ENCODE results near the gene CCT6A.
"Not testable (repeated sequence)": the region's sequence is repeated elsewhere in the genome, so short reads cannot be mapped to it uniquely, and the experiment has no call there.

Gene CCT6A

DNA sequence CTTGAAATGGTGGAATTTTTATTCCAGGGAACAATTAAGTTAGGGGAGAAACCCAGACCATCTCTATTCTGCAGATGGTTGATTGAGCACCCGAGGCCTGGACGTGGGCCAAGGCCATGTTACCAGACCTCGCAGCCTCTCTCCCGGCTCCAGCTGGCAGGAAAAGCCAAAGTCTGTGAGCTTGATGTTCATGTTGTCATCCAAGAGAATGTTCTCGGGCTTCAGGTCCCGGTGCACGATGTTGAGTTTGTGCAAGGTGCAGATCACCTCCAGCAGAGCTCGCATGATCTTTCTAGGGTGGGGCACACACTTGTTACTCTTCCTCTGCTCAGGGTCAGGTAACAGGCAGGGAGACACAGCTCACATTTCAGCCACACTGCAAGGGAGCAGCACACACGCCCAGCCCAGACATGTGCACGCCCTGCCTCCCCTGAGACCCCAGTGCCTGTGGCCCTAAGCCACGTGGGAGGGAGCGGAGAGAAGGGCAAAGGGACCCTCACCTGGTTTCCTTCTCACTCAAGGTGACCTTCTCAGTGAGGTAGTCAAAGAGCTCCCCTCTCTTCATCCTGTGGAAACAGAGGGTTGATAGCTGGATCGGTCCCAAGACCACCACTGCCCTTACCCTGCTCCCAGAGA, 31.7 kb downstream of the CCT6A start:
- Mint-ChIP-seq H3K36me3 (ENCODE audit: low read depth) (peaks cover 24% of the 10 kb centered on the region), H3K4me1 (peaks cover 29% of the 10 kb centered on the region), H3K4me3 (peak overlapping the region in 1 of 3 experiments; percentile 2), H3K27me3 (ENCODE audit: low read depth) (no peaks in the 10 kb centered on the region), H3K27ac (peak overlapping the region in 2 of 3 experiments; percentile 60 to 79), H3K9me3 (no peaks in the 10 kb centered on the region)
- TF ChIP-seq, protein P1, sequence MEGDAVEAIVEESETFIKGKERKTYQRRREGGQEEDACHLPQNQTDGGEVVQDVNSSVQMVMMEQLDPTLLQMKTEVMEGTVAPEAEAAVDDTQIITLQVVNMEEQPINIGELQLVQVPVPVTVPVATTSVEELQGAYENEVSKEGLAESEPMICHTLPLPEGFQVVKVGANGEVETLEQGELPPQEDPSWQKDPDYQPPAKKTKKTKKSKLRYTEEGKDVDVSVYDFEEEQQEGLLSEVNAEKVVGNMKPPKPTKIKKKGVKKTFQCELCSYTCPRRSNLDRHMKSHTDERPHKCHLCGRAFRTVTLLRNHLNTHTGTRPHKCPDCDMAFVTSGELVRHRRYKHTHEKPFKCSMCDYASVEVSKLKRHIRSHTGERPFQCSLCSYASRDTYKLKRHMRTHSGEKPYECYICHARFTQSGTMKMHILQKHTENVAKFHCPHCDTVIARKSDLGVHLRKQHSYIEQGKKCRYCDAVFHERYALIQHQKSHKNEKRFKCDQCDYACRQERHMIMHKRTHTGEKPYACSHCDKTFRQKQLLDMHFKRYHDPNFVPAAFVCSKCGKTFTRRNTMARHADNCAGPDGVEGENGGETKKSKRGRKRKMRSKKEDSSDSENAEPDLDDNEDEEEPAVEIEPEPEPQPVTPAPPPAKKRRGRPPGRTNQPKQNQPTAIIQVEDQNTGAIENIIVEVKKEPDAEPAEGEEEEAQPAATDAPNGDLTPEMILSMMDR (IDR thresholded peaks at IDR 0.05; ENCODE audit: unreplicated experiment in 3 of 3): no peak

DNA sequence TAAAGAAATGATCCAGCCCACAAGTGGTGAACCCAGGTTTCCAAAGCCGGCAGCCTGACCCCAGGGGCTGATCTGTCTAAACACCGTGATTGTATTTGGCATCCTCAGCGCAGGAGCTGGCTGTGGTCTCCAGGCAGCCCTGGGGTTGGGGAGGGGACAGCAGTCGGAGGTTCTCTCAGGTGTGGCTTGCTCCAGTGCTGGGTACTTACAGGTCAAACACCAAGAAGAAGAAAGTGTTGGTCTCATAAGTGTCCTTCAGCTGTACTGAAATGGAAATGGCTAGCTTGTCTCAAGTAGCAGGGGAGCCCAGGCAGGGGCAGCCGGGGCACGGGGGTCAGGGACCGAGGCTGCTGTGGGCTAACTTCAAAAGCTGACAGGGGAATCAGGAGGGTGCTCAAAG, 35.2 kb downstream of the CCT6A start:
- Mint-ChIP-seq H3K4me1 (peaks cover 18% of the 10 kb centered on the region), H3K4me3 (no peak overlapping the region), H3K27me3 (ENCODE audit: low read depth) (no peaks in the 10 kb centered on the region)

DNA sequence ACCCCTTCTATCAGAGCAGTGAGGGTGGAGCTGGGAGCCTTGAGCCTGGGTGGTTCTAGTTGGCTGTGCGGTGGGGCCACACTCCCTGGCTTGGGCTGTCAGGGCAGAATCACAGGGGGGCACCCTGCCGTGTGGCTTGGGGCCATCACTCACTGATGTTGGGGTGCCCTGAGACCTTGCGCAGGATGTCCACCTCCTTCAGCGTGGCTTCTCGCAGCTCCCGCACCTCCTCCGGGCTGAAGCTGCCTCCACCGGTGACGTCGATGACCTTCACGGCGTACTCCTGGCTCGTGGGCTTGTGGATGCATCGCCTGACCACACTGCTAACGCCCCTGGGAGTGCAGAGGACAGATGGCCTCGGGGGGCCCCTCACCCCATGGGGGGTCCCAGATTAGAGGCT, 35.9 kb downstream of the CCT6A start:
- Mint-ChIP-seq H3K27ac (no peak overlapping the region), H3K4me3 (no peak overlapping the region), H3K4me1 (peaks cover 20% of the 10 kb centered on the region), H3K36me3 (ENCODE audit: low read depth) (peaks cover 11% of the 10 kb centered on the region), H3K27me3 (ENCODE audit: low read depth) (no peaks in the 10 kb centered on the region), H3K9me3 (no peaks in the 10 kb centered on the region)
- TF ChIP-seq, protein P1 (IDR thresholded peaks at IDR 0.05; ENCODE audit: unreplicated experiment in 3 of 3): no peak

More for the DNA sequence above, 35.2 kb downstream of the CCT6A start:
- H3K9me3 Mint-ChIP-seq: no peaks in the 10 kb centered on the region
- peaks cover 11% of the 10 kb centered on the region for H3K36me3 Mint-ChIP-seq (ENCODE audit: low read depth)
- H3K27ac Mint-ChIP-seq: no peak overlapping the region
- TF ChIP-seq, protein P1 (IDR thresholded peaks at IDR 0.05; ENCODE audit: unreplicated experiment in 3 of 3): no peak

DNA sequence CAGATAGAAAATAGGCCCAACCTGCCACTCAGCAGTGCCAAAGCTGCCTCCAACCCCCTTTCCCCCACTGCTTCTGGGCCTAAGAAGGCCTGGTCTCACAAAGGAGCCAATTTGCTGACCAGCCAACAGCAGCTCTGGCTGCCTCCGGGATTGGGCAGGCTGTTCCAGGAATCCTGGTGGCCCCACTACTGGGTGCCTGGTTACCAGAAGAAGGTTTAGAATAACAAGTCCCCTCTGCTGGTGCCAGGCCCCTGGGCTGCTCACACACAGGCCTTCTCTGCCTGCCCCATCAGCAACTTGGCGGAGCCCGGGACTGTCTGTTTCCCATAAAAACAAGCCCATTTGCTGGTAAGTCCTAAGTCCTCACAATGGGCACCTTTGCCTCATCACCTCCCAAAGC, 40.0 kb downstream of the CCT6A start:
- Mint-ChIP-seq H3K27me3 (ENCODE audit: low read depth) (no peaks in the 10 kb centered on the region), H3K36me3 (ENCODE audit: low read depth) (peaks cover 4% of the 10 kb centered on the region), H3K4me3 (no peak overlapping the region), H3K9me3 (no peaks in the 10 kb centered on the region), H3K4me1 (peaks cover 10% of the 10 kb centered on the region), H3K27ac (no peak overlapping the region)
- TF ChIP-seq, protein P1 (IDR thresholded peaks at IDR 0.05; ENCODE audit: unreplicated experiment in 3 of 3): no peak

DNA sequence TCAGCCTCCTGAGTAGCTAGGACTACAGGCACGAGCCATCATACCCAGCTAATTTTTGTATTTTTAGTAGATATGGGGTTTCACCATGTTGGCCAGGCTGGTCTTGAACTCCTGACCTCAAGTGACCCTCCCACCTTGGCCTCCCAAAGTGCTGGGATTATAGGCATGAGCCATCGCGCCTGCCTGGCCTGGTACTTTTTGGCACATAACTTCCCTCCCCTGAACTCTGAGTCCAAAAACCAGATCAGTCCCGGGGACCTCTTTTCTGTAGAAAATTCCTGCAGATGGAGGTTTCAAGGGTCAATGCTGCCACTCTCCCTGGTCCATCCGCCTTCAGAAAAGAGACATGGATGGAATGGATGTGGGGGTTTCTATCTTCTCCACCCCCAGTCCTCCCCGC, 40.8 kb downstream of the CCT6A start:
- not testable (repeated sequence) for H3K9me3 Mint-ChIP-seq; H3K36me3 Mint-ChIP-seq (ENCODE audit: low read depth); H3K27me3 Mint-ChIP-seq (ENCODE audit: low read depth)
- Mint-ChIP-seq H3K27ac (peak overlapping the region in 2 of 3 experiments; percentile 39 to 69), H3K4me3 (peak overlapping the region in 1 of 3 experiments; percentile 52), H3K4me1 (peaks cover 10% of the 10 kb centered on the region)

DNA sequence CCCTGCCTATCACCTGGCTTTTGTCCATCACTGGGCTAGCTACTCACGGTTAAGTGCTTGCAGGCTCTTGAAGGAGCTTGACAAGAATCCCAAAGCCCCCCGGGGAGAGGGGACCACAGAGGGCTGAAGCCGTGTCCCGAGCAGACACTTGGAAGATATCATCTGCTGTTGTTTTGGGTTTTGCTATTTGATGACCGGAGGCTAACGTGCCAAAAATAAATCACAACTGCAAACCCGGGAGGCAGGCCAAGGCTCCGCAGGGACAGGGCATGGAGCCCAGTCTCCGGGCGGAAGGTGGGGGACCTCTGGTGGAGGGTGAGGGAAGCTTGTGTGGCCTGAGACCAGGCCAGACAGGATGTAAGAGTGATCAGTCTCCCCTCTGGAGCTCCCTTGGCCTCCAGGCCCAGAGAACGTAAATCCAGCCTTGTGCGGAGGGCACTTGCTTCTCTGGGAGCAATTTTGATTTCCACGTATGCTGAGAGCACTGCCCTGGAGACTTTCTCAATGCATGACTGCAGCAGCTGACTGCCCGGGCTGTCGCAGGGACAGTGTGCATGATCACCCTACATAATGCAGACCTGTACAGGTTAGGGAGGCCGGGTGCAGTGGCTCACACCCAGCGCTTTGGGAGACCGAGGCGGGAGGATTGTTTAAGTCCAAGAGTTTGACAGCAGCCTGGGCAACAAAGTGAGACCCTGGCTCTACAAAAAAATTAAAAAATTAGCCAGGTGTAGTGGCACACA, 41.4 kb downstream of the CCT6A start, which contains the start of gene PHKG1:
Gene PHKG1 (minus strand): TSS at position 164 of the 743 bp plus-strand sequence. CDS start 4,011 bp downstream, outside the sequence.
- TF ChIP-seq, protein P1 (IDR thresholded peaks at IDR 0.05; ENCODE audit: unreplicated experiment in 3 of 3): peak in 2 of 3 experiments; percentile 27 to 33

More for the DNA sequence above, 41.4 kb downstream of the CCT6A start, which contains the start of gene PHKG1:
- H3K27me3 Mint-ChIP-seq (ENCODE audit: low read depth): no peaks in the 10 kb centered on the region
- peak within 1 kb of the TSS in 2 of 3 experiments; percentile 69 to 77 for H3K27ac Mint-ChIP-seq
- peak within 1 kb of the TSS in 1 of 3 experiments; percentile 52 for H3K4me3 Mint-ChIP-seq
- peaks cover 5% of the 10 kb centered on the region for H3K36me3 Mint-ChIP-seq (ENCODE audit: low read depth)
- H3K9me3 Mint-ChIP-seq: no peaks in the 10 kb centered on the region
- H3K4me1 Mint-ChIP-seq: peaks cover 10% of the 10 kb centered on the region

All from nephron (organoid).